Activated CD4-positive, alpha-beta T cell treated with anti-CD3 and anti-CD28 coated beads for 24 hours (primary cell): ENCODE data around the gene PLOD3.
"Not testable (repeated sequence)": the region's sequence is repeated elsewhere in the genome, so short reads cannot be mapped to it uniquely, and the experiment has no call there.

ENCODE experiments used
- DNase-seq, 2 donors: peaks; one replicate each; pipeline ENCODE4 v3.0.0-alpha.2; 2020; ENCODE audit warnings: low read depth in 2 of 2

PLOD3 gene

DNA sequence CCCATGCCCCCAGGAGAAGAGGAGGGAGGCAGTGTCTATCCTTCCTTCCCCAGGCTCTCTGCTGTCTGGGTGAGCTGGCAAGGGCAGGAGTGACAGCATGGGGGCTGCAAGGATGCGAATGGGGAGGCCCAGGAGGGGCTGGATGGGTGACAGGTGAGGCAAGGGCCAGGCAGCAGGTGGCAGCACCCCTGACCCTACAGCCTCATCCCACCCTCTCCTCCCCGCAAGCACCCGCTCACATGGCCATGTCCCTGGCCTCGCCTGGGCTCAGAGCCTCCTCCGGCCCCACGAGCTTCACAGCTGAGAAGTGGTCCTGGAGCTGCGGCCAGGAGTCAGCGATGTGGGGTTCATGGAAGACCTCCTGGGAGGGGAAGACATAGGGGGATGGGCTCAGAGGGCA is 5.4 kb downstream of the PLOD3 start:
- no peak for DNase-seq

DNA sequence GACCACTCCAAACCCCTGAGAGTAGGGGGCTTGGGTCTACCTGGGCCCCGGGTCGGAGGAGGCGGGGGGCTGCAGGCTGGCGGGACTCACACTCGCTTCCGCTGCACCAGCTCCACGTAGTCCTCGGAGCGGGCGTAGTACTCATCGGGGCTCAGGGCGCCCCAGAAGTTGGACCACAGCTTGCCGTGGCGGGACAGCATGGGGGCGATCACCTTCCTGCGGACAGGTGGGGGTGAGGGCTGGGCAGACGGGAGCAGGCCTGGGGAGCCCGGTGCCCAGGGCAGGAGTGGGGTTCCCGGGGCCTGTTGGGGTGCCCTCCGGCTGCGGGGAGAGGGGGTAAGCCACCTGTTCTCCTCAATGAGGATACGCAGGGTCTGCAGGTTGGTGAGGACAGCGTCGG is 5.9 kb downstream of the PLOD3 start:
- DNase-seq, result no peak

DNA sequence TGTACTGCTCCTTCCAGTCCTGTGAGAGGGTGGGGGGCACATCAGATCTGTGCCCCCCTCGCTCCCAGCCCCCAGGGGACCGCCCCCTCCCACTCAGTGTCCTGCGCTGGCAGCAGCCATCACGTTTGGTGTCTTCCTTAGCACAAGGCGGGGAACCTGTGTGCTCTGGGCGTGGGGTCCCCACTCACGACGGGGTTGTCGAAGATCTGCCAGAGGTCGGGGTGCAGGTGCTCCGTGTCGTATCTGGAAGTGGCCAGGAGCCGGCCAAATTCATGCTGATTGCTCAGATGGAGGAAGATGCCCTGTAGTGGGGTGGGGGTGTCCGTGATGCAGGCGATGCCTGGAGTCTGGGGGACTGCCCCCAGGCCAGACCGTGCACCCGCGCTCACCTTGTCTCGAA is 7.2 kb downstream of the PLOD3 start:
- DNase-seq, result no peak

DNA sequence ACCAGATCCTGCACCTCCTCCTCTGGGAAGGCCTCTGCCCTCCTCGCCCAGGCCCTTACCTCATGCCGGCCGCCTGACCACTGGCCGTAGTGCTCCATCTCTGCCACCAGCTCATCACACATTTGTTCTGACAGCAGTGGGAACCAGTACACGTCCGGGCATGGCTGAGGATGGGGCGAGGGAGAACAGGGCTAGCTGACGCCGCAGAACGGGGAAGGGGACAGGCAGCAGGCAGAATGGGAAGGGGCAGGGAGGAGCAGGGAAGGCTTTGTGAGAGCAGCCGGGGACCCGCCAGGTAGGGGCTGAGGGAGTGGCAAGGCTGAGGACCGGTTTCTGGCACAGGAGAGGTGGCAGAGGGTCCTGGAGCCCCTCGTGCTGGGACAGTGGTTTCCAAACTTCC is 8.6 kb downstream of the PLOD3 start:
- DNase-seq, result no peak

DNA sequence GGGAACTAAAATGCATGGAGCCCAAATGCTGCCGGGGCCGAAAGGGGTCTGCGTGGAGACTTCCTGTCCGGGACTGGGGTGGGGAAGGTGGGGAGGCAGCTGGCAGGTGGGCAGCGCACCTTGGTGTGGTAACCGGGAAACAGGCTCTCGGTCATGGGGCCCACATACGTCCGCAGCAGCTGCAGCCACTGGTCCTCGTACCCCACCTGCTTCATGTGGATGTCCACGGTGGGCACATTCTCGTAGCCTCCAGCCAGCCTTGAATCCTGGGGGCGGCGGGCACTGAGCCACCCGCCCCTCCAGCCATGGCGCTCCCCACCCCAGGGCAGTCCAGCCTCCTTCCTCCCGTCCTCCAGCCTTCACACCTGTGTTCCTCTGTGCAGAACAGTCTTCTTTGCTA is 9.9 kb downstream of the PLOD3 start:
- no peak for DNase-seq

DNA sequence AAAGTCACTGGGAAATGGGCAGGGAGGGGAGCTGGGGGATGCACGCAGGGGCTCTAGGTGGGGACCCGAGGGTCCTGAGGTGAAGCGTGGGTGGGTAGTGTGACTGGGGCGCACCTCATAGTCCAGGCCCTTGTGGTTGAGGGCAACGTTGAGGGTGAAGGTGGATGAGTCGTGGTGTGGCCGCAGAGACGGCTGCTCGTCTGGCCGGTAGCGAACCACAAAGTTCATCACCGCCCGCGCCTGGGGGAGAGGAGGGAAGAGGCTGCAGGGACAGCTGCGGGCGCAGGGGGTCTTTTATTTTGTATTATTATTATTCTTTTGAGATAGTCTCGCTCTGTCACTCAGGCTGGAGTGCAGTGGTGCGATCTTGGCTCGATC is 10.7 kb downstream of the PLOD3 start:
- DNase-seq, result no peak

DNA sequence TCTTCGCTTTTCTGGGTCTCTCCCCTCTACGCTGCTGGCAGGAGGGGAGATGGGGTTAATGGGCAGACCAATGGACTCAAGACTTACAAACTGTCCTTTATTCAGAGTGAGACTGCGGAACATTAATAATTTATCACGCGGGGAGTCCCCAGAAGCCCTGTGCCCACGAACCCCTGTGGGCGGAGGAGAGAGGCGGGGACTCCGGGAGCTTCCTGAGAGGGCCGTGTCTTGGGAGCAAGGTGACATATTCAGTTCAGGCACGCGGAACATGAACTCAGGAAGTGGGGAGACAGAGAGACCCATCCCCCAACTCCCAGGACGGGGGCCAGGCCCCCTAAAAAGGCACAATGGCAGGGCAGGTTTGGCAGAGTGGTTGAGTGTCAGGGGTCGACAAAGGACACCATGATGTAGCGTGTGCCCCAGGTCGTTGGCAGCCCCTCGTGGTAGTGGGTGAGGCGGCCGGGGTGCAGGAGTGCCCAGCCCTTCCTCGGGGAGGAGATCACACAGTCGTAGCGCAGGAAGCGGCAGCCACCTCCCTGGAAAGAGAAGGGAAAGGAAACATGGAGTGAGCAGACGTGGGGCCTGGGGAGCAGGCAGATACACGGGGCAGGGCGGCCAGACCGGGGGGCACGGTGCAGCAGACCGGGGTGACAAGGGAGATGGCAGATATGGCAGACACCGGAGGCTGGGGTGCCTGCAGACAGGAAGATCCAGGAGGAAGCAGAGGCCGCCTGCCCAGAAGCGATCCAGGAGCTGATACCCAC is 11.3 kb downstream of the PLOD3 start:
- no peak for DNase-seq

DNA sequence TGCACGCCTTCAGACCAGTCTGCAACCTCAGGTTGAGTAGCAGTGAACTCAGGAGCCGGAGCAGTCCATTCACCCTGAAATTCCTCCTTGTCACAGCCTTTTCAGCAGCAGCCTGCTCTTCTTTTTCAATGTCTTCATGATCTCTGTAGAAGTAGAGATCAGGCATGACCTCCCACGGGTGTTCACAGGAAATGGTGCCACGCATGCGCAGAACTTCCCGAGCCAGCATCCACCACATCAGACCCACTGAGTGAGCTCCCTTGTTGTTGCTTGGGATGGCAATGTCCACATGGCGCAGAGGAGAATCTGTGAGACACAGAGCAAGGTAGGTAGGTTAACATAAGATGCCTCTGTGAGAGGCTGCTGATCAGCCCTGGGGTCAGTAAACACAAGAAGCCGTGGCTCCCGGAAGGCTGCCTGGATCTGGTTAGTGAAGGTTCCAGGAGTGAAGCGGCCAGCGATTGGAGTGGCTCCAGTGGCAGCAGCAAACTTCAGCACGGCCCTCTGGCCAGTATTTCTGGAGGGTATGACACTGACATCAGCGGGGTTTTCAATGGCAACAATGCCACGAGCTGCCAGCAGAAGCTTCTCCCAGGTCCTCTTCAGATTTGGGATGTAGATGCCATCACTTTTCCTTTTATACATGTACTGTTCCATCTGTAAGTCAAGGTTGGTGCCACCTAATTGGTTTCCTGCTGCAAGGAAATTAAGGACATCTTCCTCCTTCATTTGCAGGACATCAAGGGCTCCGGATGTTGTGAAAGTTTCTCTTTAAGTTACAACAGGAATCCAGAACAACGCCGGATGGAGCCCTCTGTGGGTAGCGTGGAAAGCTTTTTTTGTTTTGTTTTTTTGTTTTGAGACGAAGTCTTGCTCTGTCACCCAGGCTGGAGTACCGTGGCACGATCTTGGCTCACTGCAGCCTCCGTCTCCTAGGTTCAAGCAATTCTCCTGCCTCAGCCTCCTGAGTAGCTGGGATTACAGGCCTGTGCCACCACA is 13.3 kb downstream of the PLOD3 start:
- not testable (repeated sequence) for DNase-seq

DNA sequence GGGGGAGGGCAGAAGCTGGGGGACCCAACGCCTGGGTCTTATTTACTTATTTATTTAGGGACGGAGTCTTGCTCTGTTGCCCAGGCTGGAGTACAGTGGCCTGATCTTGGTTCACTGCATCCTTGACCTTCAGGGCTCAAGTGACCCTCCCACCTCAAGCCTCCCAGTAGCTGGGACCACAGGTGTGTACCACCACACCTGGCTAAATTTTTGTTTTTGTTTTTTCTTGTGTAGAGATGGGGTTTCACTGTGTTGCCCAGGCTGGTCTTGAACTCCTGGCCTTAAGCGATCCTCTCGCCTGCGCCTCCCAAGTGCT is 14.8 kb downstream of the PLOD3 start:
- no peak for DNase-seq

DNA sequence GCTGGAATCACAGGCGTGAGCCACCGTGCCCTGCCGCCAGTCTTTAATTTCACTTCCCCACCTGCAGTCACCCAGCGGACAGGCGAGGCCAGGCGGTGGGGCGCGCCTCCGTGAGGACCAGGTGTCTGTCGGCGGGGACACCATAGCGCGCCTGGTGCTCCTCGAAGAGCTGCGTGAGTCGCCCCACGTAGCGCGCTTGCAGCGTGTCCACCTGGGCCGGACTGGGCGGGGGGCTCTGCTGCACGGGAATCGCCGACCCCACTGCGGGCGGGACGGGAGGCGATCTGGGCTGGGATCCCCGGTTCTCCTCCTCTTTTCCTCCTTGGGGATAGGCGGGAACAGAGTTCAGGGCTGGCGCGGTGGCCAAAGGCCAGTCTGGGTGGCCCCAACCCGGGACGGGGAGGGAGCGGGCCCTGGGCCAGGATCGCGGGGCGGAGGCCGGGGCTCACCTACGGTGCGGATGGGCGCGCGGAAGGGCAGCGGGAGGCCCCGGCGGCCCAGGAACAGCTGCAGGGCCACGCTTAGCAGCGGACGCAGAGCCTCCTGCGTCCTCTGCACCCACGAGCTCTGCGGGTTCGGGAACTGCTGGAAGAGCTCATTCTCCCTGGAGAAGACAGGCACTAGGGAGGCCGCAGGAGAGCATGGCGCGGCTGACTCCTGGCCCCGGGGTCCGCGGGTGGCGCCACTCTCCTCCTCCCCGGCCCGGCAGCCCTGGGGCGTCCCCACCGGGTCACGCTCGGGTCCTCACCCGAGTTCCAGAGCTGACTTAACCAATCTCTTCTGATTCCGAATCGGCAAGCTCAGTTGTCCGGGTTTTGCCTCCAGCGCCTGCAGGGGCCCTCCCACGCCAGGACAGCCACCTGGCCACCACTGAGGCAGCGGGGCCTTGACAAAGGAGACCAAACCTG is 15.4 kb downstream of the PLOD3 start:
- DNase-seq, result no peak

DNA sequence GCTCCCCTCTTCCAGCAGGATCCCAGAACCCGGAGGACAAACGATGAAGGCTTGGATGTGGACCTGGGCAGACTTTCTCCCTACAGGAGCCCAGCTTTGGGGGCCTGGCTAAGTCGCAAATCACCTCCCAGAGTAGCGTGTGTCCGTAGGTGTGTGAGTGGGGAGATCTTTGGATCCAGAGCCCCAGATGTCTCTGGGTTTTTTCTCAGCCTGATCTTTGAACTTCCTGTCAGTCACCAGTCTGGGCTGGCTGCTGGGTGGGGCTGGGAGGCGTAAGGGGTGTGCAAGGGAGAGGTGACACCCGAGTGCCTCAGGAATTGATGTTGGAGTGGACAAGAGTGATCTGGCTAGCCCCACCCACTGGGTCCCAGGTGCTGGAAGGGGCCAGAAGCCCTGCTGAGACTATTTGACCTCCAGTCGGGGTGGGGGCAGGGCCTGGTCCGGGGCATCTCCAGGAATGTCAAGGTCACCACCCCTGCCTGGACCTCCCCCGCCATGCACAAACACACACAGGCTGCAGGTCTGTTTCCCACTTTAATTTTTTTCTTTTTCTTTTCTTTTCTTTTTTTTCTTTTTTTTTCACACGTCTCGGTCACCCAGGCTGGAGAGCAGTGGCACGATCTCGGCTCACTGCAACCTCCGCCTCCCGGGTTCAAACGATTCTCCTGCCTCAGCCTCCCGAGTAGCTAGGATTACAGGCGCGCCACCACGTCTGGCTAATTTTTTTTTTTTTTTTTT is 16.4 kb downstream of the PLOD3 start, which contains the start of gene MOGAT3:
TSS of gene MOGAT3 (minus strand) at position 175 of the 738 bp plus-strand sequence. CDS start 182 bp downstream, outside the sequence.
- DNase-seq, result no peak

DNA sequence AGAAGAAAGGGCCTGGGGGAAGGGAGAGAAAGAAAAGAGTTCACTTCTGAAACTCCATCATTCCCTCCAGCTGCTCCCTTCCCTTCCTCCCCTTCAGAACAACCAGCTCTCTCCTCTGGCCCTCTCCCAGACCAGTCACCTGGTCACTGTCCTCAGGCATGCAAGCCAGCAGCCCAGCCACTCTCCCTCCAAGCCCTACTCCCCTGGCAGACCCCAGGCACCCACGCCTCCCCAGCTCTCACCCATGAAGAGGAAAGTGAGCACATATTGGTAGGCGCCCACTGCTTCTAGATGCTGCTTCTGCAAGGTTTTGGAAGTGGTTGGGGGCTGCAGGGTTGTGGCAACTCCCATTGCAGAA is 16.9 kb downstream of the PLOD3 start:
- DNase-seq, result no peak

DNA sequence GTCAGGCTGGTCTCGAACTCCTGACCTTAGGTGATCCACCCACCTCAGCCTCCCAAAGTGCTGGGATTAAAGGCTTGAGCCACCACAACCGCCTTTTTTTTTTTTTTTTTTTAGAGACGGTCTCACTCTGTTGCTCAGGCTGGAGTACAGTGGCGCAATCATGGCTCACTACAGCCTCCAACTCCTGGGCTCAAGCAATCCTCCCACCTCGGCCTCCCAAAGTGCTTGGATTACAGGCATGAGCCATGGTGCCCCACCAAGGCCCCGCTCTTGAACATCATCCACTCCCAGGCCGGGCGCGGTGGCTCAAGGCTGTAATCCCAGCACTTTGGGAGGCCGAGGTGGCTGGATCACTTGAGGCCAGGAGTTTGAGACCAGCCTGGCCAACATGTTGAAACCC is 17.9 kb downstream of the PLOD3 start:
- not testable (repeated sequence) for DNase-seq

DNA sequence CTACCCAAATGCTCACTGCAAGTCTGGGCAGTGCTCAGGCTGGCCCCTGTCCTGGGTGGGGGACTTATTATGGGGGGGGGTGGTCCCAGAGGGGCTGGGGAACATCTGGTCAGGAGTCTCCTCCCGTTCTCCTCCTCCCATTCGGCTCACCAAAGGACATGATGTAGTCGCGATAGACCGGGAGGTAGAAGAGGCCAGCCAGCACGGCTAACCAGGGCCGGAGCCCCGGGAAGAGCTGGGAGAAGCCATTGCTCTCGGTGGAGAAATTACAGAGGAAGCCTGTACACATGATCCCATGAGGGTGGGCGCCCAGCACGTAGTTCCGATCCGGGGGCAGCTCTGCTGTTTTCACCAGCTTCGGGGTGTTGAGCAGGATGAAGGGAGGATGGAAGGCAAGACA is 18.9 kb downstream of the PLOD3 start:
- DNase-seq, result no peak

DNA sequence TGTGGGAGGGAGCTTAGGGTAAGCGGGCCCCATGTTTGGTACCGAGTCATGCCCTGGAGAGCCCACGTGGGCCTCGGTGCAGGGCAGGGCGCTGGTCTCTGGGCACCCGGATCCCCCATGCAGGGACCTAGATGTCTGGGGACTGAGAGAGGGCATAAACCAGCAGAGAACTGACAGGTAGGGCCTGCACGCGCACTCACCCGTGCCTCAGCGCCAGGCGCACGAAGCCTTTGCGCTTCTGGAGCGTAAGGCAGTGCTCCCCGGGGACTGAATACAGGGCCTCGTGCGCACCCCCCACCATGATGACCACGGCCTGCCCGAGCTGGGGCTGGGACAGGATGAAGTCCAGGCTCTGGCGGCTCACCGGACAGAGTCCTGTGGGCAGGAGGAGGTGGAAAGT is 19.4 kb downstream of the PLOD3 start:
- no peak for DNase-seq

DNA sequence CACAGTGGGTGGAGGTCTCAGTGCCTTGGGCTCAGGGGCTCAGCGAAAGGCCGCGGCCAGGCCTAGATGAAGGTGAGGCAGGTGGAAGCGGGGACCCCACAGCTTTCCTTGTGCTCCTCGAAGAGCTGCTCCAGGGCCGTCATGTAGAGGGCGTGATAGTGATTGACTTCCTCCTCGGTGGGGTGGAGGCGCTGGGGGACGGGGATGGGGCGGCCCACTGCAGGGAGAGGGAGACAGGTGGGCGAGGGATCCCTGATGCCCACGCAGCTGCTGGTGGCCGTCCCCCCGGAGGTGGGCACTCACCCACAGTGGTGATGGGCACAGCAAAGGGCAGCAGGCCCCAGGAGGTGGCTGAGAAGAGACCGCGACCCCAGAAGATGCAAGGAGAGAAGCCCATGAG is 21.5 kb downstream of the PLOD3 start:
- no peak for DNase-seq

DNA sequence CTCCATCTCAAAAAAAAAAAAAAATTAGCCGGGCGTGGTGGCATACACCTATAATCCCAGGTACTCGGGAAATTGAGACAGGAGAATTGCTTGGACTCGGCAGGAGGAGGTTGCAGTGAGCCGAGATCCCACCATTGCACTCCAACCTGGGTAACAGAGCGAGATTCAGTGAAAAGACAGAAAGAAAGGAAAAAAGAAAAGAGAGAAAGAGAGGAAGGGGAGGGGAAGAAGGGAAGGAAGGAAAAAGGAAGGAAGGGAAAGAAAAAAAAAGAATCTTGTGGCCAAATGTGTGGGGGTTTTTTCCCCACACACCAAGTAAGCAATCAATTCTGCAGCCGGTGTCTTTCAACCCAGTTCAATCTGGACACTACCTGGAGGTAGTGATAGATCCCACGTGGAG is 28.3 kb downstream of the PLOD3 start:
- no peak for DNase-seq

DNA sequence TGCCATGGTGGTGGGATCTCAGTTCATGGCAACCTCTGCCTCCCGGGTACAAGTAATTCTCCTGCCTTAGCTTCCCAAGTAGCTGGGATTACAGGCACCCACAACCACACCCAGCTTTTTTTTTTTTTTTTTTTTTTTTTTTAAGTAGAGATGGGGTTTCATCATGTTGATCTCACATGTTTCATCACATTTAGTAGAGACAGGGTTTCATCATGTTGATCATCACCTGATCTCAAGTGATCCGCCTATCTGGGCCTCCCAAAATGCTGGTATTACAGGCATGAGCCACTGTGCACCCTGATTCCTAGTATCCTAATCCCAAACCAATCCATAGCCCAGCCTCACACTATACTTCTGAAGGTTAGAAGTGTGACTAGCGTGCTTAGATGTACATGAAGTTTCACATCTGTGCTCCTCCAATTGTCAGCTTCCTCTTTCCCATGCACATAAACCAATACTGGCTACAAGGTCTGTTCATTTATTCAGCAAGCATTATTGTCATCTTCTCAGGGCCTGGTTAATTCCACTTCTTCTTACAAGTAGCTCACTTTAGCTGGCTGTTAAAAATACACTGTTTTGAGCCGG is 30.4 kb downstream of the PLOD3 start:
- no peak for DNase-seq

DNA sequence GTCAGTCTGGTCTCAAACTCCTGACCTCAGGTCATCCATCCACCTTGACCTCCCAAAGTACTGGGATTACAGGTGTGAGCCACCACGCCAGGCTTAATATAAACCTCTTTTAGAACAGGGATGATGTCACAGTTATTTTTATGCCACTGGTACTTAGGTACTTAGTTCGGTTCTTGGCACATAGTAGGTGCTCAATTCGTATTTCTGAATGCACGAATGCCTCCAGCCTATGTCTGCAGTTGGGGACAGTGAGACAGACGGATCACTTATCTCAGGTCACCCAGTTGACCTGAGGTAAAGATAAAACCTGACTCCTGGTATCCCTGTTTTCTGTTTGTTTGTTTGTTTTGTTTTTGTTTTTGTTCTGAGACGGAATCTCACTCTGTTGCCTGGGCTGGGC is 31.2 kb downstream of the PLOD3 start:
- DNase-seq, result no peak

DNA sequence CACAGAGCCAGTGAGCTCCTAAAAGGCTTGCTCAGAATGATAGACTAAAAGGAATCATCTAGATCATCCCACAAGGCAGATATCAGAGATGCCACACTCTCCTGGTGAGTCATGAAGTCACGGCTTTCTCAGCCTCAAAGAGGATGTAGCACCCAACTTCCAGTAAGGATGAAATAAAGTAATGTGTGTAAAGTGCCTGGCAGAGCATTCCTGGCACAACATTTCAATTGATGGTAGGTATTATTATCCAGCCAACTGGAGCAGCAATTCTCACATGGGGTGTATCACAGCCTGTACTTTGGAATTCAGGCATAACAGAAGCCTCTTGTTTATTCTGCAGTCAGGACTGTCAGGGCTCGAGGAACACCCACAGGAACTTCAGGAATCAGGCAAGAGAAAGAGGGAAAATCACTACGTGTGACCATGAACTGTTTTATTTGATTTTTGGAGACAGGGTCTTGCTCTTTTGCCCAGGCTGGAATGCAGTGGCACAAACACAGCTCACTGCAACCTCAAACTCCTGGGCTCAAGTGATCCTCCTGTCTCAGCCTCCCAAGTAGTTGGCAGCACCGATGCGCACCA is 32.0 kb downstream of the PLOD3 start:
- no peak for DNase-seq
